ENCODE data around the gene KIAA0232. TPM values are rescaled to one million over a fixed set of nuclear protein-coding genes. Genes with fewer than 3 reads are reported as not detected.

KIAA0232 gene
- total and polyA plus RNA-seq, 9 of the 15 experiments (the other 6 are each of a cell fraction or from before 2014, with no cell fraction given), result 3.5 to 17.4 (median 13.0) TPM

GRCh38 chr4:6763330-6763851 lies 19.1 kb upstream of the KIAA0232 start (continued):
- TF ChIP-seq ZNF609 (CRISPR knock-in tag; IDR thresholded peaks at IDR 0.05; ENCODE audit: borderline replicate concordance) (no peak), MITF (IDR thresholded peaks at IDR 0.05) (peak; percentile 70; the same call in 1 of the 2 replicates), HDAC1 (IDR thresholded peaks at IDR 0.05) (peak in 1 of 2 experiments; percentile 40; a peak in 1 of 4 replicates), STAT6 (CRISPR knock-in tag; IDR thresholded peaks at IDR 0.05) (no peak), MYC (IDR thresholded peaks at IDR 0.05; ENCODE audit: low read depth, low read length) (peak; percentile 31; the same call in 1 of the 2 replicates), MYC (CRISPR knock-in tag; IDR thresholded peaks at IDR 0.05; ENCODE audit: borderline replicate concordance, low read depth) (no peak), FOXA1 (IDR thresholded peaks at IDR 0.05; ENCODE audit: borderline replicate concordance) (no peak), ZBTB9 (CRISPR knock-in tag; IDR thresholded peaks at IDR 0.05) (no peak)

All from K562 (cell line).